H1 (cell line): ENCODE measurements around the gene STAMBP.

Source experiments
- CTCF ChIP-seq, 3 experiments: IDR thresholded peaks; 1 replicate in 2 of 3; 2 replicates in 1 of 3; pipeline versions ENCODE4 v1.5.1 to v1.6.1; 2011; ENCODE audit warnings: low read length in 3 of 3, mild to moderate bottlenecking in 3 of 3, inconsistent platforms in 2 of 3, low read depth in 1 of 3, moderate library complexity in 1 of 3; ENCODE audit not compliant: insufficient read depth in 1 of 3; ENCODE audit errors: control extremely low read depth in 1 of 3
- EZH2 ChIP-seq: fragments of 200-600 bp; sonication (generic); IDR thresholded peaks from 2 replicates; pipeline ENCODE4 v1.7.1; 2012; ENCODE audit warnings: low read depth, mild to moderate bottlenecking, moderate library complexity, low read length, inconsistent platforms; ENCODE audit not compliant: severe bottlenecking
- HDAC2 ChIP-seq, 2 experiments: fragments of 300-600 bp in 1 of 2; sonication (generic) in 1 of 2; IDR thresholded peaks; 2 replicates each; pipeline ENCODE4 v1.6.1; 2011 to 2012; ENCODE audit warnings: low read depth in 2 of 2, low read length in 2 of 2, mild to moderate bottlenecking in 2 of 2, moderate library complexity in 2 of 2, borderline replicate concordance in 1 of 2, inconsistent platforms in 1 of 2
- POLR2A ChIP-seq, 2 experiments: IDR thresholded peaks; 1 replicate in 1 of 2; 2 replicates in 1 of 2; pipeline ENCODE4 v1.6.1; 2011; ENCODE audit warnings: low read depth in 2 of 2, low read length in 2 of 2, mild to moderate bottlenecking in 2 of 2; ENCODE audit errors: control extremely low read depth in 1 of 2

GRCh38 chr2:73812635-73813034 is 16.1 kb upstream of the STAMBP start:
- TF ChIP-seq CTCF (IDR thresholded peaks at IDR 0.05; ENCODE audit: control extremely low read depth in 1 of 3, insufficient read depth in 1 of 3, low read depth in 1 of 3, low read length in 3 of 3) = no peak
- TF ChIP-seq HDAC2 (IDR thresholded peaks at IDR 0.05; ENCODE audit: borderline replicate concordance in 1 of 2, low read depth in 2 of 2, low read length in 2 of 2) = no peak
- no peak for TF ChIP-seq POLR2A (IDR thresholded peaks at IDR 0.05; ENCODE audit: control extremely low read depth in 1 of 2, low read depth in 2 of 2, low read length in 2 of 2)
- no peak for TF ChIP-seq EZH2
